ENCODE data around the gene SLC9A4.

SLC9A4 gene

GRCh38 chr2:102484310-102485061 is 11.5 kb downstream of the SLC9A4 start:
- Histone ChIP-seq H3K4me3 (ENCODE audit: low read depth, low read length) (no peak overlapping the region), H3K36me3 (ENCODE audit: control insufficient read depth, insufficient read depth, low read length) (no peaks in the 10 kb centered on the region), H3K4me1 (ENCODE audit: control insufficient read depth, insufficient read depth, low read length) (peaks cover 2% of the 10 kb centered on the region)

GRCh38 chr2:102485147-102485785 is 12.2 kb downstream of the SLC9A4 start:
- Histone ChIP-seq H3K27me3 (ENCODE audit: control insufficient read depth, insufficient read depth, low read length) (no peaks in the 10 kb centered on the region), H3K4me1 (ENCODE audit: control insufficient read depth, insufficient read depth, low read length) (peaks cover 8% of the 10 kb centered on the region), H3K36me3 (ENCODE audit: control insufficient read depth, insufficient read depth, low read length) (no peaks in the 10 kb centered on the region), H3K27ac (ENCODE audit: low read depth, low read length) (no peak overlapping the region), H3K9ac (ENCODE audit: low read length) (no peak overlapping the region), H3K9me3 (ENCODE audit: control insufficient read depth, insufficient read depth, low read depth, low read length) (no peaks in the 10 kb centered on the region; the same call in 1 of the 2 replicates), H3K4me3 (ENCODE audit: low read depth, low read length) (no peak overlapping the region)

More at GRCh38 chr2:102484310-102485061, 11.5 kb downstream of the SLC9A4 start:
- no peaks in the 10 kb centered on the region for H3K27me3 ChIP-seq (ENCODE audit: control insufficient read depth, insufficient read depth, low read length)
- H3K9me3 ChIP-seq (ENCODE audit: control insufficient read depth, insufficient read depth, low read depth, low read length) = no peaks in the 10 kb centered on the region; the same call in 1 of the 2 replicates
- no peak overlapping the region for H3K27ac ChIP-seq (ENCODE audit: low read depth, low read length)
- no peak overlapping the region for H3K9ac ChIP-seq (ENCODE audit: low read length)

- H3K4me3 ChIP-seq (ENCODE audit: low read depth, low read length) = no peak overlapping the region
- no peaks in the 10 kb centered on the region for H3K36me3 ChIP-seq (ENCODE audit: control insufficient read depth, insufficient read depth, low read length)
- H3K4me1 ChIP-seq (ENCODE audit: control insufficient read depth, insufficient read depth, low read length) = peaks cover 8% of the 10 kb centered on the region
- no peaks in the 10 kb centered on the region; the same call in none of the 2 replicates for H3K9me3 ChIP-seq (ENCODE audit: control insufficient read depth, insufficient read depth, low read depth, low read length)
- no peak overlapping the region for H3K9ac ChIP-seq (ENCODE audit: low read length)
- no peak overlapping the region for H3K27ac ChIP-seq (ENCODE audit: low read depth, low read length)
- no peaks in the 10 kb centered on the region for H3K27me3 ChIP-seq (ENCODE audit: control insufficient read depth, insufficient read depth, low read length)
These were observed 14.1 kb downstream of the SLC9A4 start for GRCh38 chr2:102486941-102487702.

GRCh38 chr2:102487761-102488462 is 14.9 kb downstream of the SLC9A4 start:
- H3K27ac ChIP-seq (ENCODE audit: low read depth, low read length) = no peak overlapping the region

GRCh38 chr2:102489646-102490045 is 16.6 kb downstream of the SLC9A4 start:
- Histone ChIP-seq H3K27me3 (ENCODE audit: control insufficient read depth, insufficient read depth, low read length) (no peaks in the 10 kb centered on the region), H3K4me1 (ENCODE audit: control insufficient read depth, insufficient read depth, low read length) (peaks cover 8% of the 10 kb centered on the region), H3K9ac (ENCODE audit: low read length) (no peak overlapping the region), H3K4me3 (ENCODE audit: low read depth, low read length) (no peak overlapping the region), H3K36me3 (ENCODE audit: control insufficient read depth, insufficient read depth, low read length) (no peaks in the 10 kb centered on the region), H3K9me3 (ENCODE audit: control insufficient read depth, insufficient read depth, low read depth, low read length) (peaks cover 5% of the 10 kb centered on the region; the same call in 1 of the 2 replicates), H3K27ac (ENCODE audit: low read depth, low read length) (no peak overlapping the region)

More at GRCh38 chr2:102487761-102488462, 14.9 kb downstream of the SLC9A4 start:
- no peaks in the 10 kb centered on the region for H3K36me3 ChIP-seq (ENCODE audit: control insufficient read depth, insufficient read depth, low read length)
- no peaks in the 10 kb centered on the region; the same call in none of the 2 replicates for H3K9me3 ChIP-seq (ENCODE audit: control insufficient read depth, insufficient read depth, low read depth, low read length)
- H3K4me3 ChIP-seq (ENCODE audit: low read depth, low read length) = no peak overlapping the region
- peaks cover 8% of the 10 kb centered on the region for H3K4me1 ChIP-seq (ENCODE audit: control insufficient read depth, insufficient read depth, low read length)
- H3K27me3 ChIP-seq (ENCODE audit: control insufficient read depth, insufficient read depth, low read length) = no peaks in the 10 kb centered on the region
- no peak overlapping the region for H3K9ac ChIP-seq (ENCODE audit: low read length)

- Histone ChIP-seq H3K36me3 (ENCODE audit: control insufficient read depth, insufficient read depth, low read length) (no peaks in the 10 kb centered on the region), H3K4me3 (ENCODE audit: low read depth, low read length) (no peak overlapping the region), H3K9me3 (ENCODE audit: control insufficient read depth, insufficient read depth, low read depth, low read length) (peaks cover 9% of the 10 kb centered on the region; the same call in 1 of the 2 replicates), H3K27ac (ENCODE audit: low read depth, low read length) (no peak overlapping the region), H3K9ac (ENCODE audit: low read length) (no peak overlapping the region), H3K27me3 (ENCODE audit: control insufficient read depth, insufficient read depth, low read length) (no peaks in the 10 kb centered on the region), H3K4me1 (ENCODE audit: control insufficient read depth, insufficient read depth, low read length) (peaks cover 8% of the 10 kb centered on the region)
These were observed 19.0 kb downstream of the SLC9A4 start for GRCh38 chr2:102492006-102492405.

GRCh38 chr2:102494570-102494969 is 21.5 kb downstream of the SLC9A4 start:
- no peaks in the 10 kb centered on the region for H3K36me3 ChIP-seq (ENCODE audit: control insufficient read depth, insufficient read depth, low read length)
- H3K27ac ChIP-seq (ENCODE audit: low read depth, low read length) = no peak overlapping the region
- H3K27me3 ChIP-seq (ENCODE audit: control insufficient read depth, insufficient read depth, low read length) = no peaks in the 10 kb centered on the region
- H3K4me1 ChIP-seq (ENCODE audit: control insufficient read depth, insufficient read depth, low read length) = peaks cover 6% of the 10 kb centered on the region
- H3K9me3 ChIP-seq (ENCODE audit: control insufficient read depth, insufficient read depth, low read depth, low read length) = peaks cover 9% of the 10 kb centered on the region; the same call in 1 of the 2 replicates
- H3K9ac ChIP-seq (ENCODE audit: low read length) = no peak overlapping the region
- no peak overlapping the region for H3K4me3 ChIP-seq (ENCODE audit: low read depth, low read length)

GRCh38 chr2:102498414-102498813 is 25.4 kb downstream of the SLC9A4 start:
- H3K9ac ChIP-seq (ENCODE audit: low read length) = no peak overlapping the region
- peaks cover 9% of the 10 kb centered on the region; the same call in 1 of the 2 replicates for H3K9me3 ChIP-seq (ENCODE audit: control insufficient read depth, insufficient read depth, low read depth, low read length)
- H3K27ac ChIP-seq (ENCODE audit: low read depth, low read length) = no peak overlapping the region
- no peak overlapping the region for H3K4me3 ChIP-seq (ENCODE audit: low read depth, low read length)
- H3K27me3 ChIP-seq (ENCODE audit: control insufficient read depth, insufficient read depth, low read length) = no peaks in the 10 kb centered on the region
- no peaks in the 10 kb centered on the region for H3K36me3 ChIP-seq (ENCODE audit: control insufficient read depth, insufficient read depth, low read length)
- no peaks in the 10 kb centered on the region for H3K4me1 ChIP-seq (ENCODE audit: control insufficient read depth, insufficient read depth, low read length)

- Histone ChIP-seq H3K9me3 (ENCODE audit: control insufficient read depth, insufficient read depth, low read depth, low read length) (peaks cover 4% of the 10 kb centered on the region; the same call in 1 of the 2 replicates), H3K9ac (ENCODE audit: low read length) (no peak overlapping the region), H3K27me3 (ENCODE audit: control insufficient read depth, insufficient read depth, low read length) (no peaks in the 10 kb centered on the region), H3K4me1 (ENCODE audit: control insufficient read depth, insufficient read depth, low read length) (no peaks in the 10 kb centered on the region), H3K36me3 (ENCODE audit: control insufficient read depth, insufficient read depth, low read length) (no peaks in the 10 kb centered on the region), H3K4me3 (ENCODE audit: low read depth, low read length) (no peak overlapping the region), H3K27ac (ENCODE audit: low read depth, low read length) (no peak overlapping the region)
These were observed 26.5 kb downstream of the SLC9A4 start for GRCh38 chr2:102499558-102499957.

- Histone ChIP-seq H3K4me3 (ENCODE audit: low read depth, low read length) (no peak overlapping the region), H3K9ac (ENCODE audit: low read length) (no peak overlapping the region), H3K9me3 (ENCODE audit: control insufficient read depth, insufficient read depth, low read depth, low read length) (no peaks in the 10 kb centered on the region), H3K27me3 (ENCODE audit: control insufficient read depth, insufficient read depth, low read length) (no peaks in the 10 kb centered on the region), H3K4me1 (ENCODE audit: control insufficient read depth, insufficient read depth, low read length) (no peaks in the 10 kb centered on the region), H3K36me3 (ENCODE audit: control insufficient read depth, insufficient read depth, low read length) (no peaks in the 10 kb centered on the region), H3K27ac (ENCODE audit: low read depth, low read length) (no peak overlapping the region)
These were observed 29.6 kb downstream of the SLC9A4 start for GRCh38 chr2:102502576-102502975.

All from HUES6 (cell line).